Keratinocyte (primary cell): ENCODE measurements around the gene FANCL. TPM values are rescaled to one million over a fixed set of nuclear protein-coding genes. Genes with fewer than 3 reads are reported as not detected.

ENCODE experiments used
- DNase-seq: peaks from one replicate; pipeline ENCODE4 v3.0.0-alpha.2; 2011; ENCODE audit warnings: low read depth, missing footprints, low spot score
- FAIRE-seq: peaks from 2 replicates; lab custom pipeline; 2011; peaks lifted over from hg19 to GRCh38; lab: Jason Lieb, UNC
- H2AFZ ChIP-seq: 2 replicates; pipeline ENCODE4 v1.6.0; 2012; ENCODE audit warnings: low read length, control low read depth, inconsistent platforms; ENCODE audit not compliant: control insufficient read depth
- H3K27ac ChIP-seq: 2 replicates; pipeline ENCODE4 v1.5.1; 2011; ENCODE audit warnings: low read length; ENCODE audit not compliant: control insufficient read depth, insufficient read depth
- H3K27me3 ChIP-seq: 3 replicates; pipeline ENCODE4 v1.6.0; 2011; ENCODE audit warnings: low read length; ENCODE audit not compliant: control insufficient read depth, insufficient read depth; ENCODE audit errors: extremely low read depth
- H3K36me3 ChIP-seq, 2 experiments: 2 replicates in 1 of 2; 3 replicates in 1 of 2; pipeline ENCODE4 v1.5.1; 2011; ENCODE audit warnings: low read length in 2 of 2, mild to moderate bottlenecking in 1 of 2; ENCODE audit not compliant: control insufficient read depth in 2 of 2, insufficient read depth in 2 of 2; ENCODE audit errors: extremely low read depth in 1 of 2
- H3K4me1 ChIP-seq: 3 replicates; pipeline ENCODE4 v1.5.1; 2011; ENCODE audit warnings: low read length; ENCODE audit not compliant: control insufficient read depth, insufficient read depth; ENCODE audit errors: extremely low read depth
- H3K4me2 ChIP-seq: 3 replicates; pipeline ENCODE4 v1.6.0; 2011; ENCODE audit warnings: low read depth, low read length; ENCODE audit not compliant: control insufficient read depth, insufficient read depth; ENCODE audit errors: extremely low read depth
- H3K4me3 ChIP-seq, 3 experiments: fragments of 200-600 bp in 1 of 3; sonication (generic) in 1 of 3; 2 replicates in 2 of 3; 3 replicates in 1 of 3; pipeline ENCODE4 v1.5.1; 2011 to 2016; ENCODE audit warnings: low read length in 3 of 3, mild to moderate bottlenecking in 3 of 3, control low read depth in 2 of 3, inconsistent platforms in 1 of 3, low read depth in 1 of 3, mixed read lengths in 1 of 3, mixed run types in 1 of 3, moderate library complexity in 1 of 3; ENCODE audit not compliant: control insufficient read depth in 2 of 3, insufficient read depth in 2 of 3; ENCODE audit errors: extremely low read depth in 1 of 3
- H3K79me2 ChIP-seq: 2 replicates; pipeline ENCODE4 v1.6.0; 2012; ENCODE audit warnings: low read length; ENCODE audit not compliant: control insufficient read depth, insufficient read depth
- H3K9ac ChIP-seq: 3 replicates; pipeline ENCODE4 v1.6.0; 2011; ENCODE audit warnings: low read length; ENCODE audit not compliant: control insufficient read depth, insufficient read depth; ENCODE audit errors: extremely low read depth
- H3K9me1 ChIP-seq: 3 replicates; pipeline ENCODE4 v1.6.0; 2011; ENCODE audit warnings: low read length; ENCODE audit not compliant: control insufficient read depth, insufficient read depth; ENCODE audit errors: extremely low read depth
- H3K9me3 ChIP-seq: 2 replicates; pipeline ENCODE4 v1.5.1; 2012; ENCODE audit warnings: low read depth, low read length; ENCODE audit not compliant: control insufficient read depth
- H4K20me1 ChIP-seq: 3 replicates; pipeline ENCODE4 v1.6.0; 2011; ENCODE audit warnings: low read length; ENCODE audit not compliant: control insufficient read depth, insufficient read depth; ENCODE audit errors: extremely low read depth
- EZH2 ChIP-seq: IDR thresholded peaks from one replicate; pipeline ENCODE4 v1.6.1; 2012; ENCODE audit warnings: inconsistent platforms, mild to moderate bottlenecking, low read length, moderate library complexity
- dilution Hi-C: fragments of 300-500 bp; cut with MboI; formaldehyde crosslinking; loops from one replicate; pipeline ENCODE4 v1.7.0; 2020; ENCODE audit warnings: low sequenced_read_pairs; ENCODE audit not compliant: extremely low pct_ligation_motif_present
- polyA plus RNA-seq, 5 experiments: library from polyadenylated mRNA; depleted of rRNA in 3 of 5; stranded (reverse) in 3 of 5; stranded (forward) in 1 of 5; unstranded in 1 of 5; fragments of >200 nt; gene quantifications; 1 replicate in 1 of 5; 2 replicates in 3 of 5; 3 replicates in 1 of 5; pipeline versions ENCODE4 v1.2.1 to v1.2.3, GENCODE V29; 2011 to 2012; ENCODE audit warnings: missing spikeins in 2 of 5, low read depth in 1 of 5, low replicate concordance in 1 of 5
- TF ChIP-seq, protein P1 (sequence below), 3 experiments: IDR thresholded peaks in 1 of 3; conservative IDR thresholded peaks in 1 of 3; optimal IDR thresholded peaks in 1 of 3; 2 replicates in 2 of 3; 3 replicates in 1 of 3; pipeline versions ENCODE3 to v1.5.1; 2011; ENCODE audit warnings: low read length in 3 of 3, mild to moderate bottlenecking in 3 of 3, moderate library complexity in 2 of 3, control low read depth in 1 of 3, inconsistent platforms in 1 of 3; ENCODE audit not compliant: insufficient read depth in 2 of 3; ENCODE audit errors: extremely low read depth in 1 of 3

FANCL gene
- polyA plus RNA-seq, 1 donor (not counting 4 experiments of a cell fraction or from before 2014, with no cell fraction given) = 15.1 TPM

DNA sequence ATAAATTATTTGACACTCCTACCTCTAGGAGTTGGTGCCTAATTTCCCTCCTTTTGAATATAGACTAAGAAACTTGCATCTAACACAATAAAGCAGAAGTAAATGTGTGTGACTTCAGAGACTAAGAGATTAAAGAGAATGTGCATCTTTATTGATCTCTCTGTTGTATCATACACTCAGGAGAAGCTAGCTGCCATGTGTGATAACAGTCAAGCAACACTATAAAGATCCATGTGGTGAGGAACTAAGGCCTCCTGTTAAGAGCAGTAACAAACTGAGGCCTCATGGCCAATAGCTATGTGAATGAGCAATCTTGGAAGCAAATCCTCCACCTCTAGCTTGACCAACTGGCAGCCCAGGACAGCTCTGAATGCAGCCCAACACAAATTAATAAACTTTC, 3.4 kb downstream of the FANCL start:
- no peak for DNase-seq
- Histone ChIP-seq H3K9ac (no peak overlapping the region), H3K9me1 (no peaks in the 10 kb centered on the region), H4K20me1 (no peaks in the 10 kb centered on the region), H3K4me3 (no peak overlapping the region), H2AFZ (no peak overlapping the region), H3K4me2 (no peak overlapping the region), H3K4me1 (peaks cover 10% of the 10 kb centered on the region), H3K9me3 (no peaks in the 10 kb centered on the region), H3K27me3 (no peaks in the 10 kb centered on the region), H3K36me3 (no peaks in the 10 kb centered on the region), H3K79me2 (peaks cover 69% of the 10 kb centered on the region), H3K27ac (no peak overlapping the region)
- dilution Hi-C loops = no loop called here
- FAIRE-seq = no peak
- TF ChIP-seq, protein P1, sequence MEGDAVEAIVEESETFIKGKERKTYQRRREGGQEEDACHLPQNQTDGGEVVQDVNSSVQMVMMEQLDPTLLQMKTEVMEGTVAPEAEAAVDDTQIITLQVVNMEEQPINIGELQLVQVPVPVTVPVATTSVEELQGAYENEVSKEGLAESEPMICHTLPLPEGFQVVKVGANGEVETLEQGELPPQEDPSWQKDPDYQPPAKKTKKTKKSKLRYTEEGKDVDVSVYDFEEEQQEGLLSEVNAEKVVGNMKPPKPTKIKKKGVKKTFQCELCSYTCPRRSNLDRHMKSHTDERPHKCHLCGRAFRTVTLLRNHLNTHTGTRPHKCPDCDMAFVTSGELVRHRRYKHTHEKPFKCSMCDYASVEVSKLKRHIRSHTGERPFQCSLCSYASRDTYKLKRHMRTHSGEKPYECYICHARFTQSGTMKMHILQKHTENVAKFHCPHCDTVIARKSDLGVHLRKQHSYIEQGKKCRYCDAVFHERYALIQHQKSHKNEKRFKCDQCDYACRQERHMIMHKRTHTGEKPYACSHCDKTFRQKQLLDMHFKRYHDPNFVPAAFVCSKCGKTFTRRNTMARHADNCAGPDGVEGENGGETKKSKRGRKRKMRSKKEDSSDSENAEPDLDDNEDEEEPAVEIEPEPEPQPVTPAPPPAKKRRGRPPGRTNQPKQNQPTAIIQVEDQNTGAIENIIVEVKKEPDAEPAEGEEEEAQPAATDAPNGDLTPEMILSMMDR (optimal IDR thresholded peaks at IDR 0.05 in 1 of 3, IDR thresholded peaks at IDR 0.05 in 1 of 3, conservative IDR thresholded peaks at IDR 0.05 in 1 of 3; ENCODE audit: extremely low read depth in 1 of 3, insufficient read depth in 2 of 3, low read length in 3 of 3) = no peak
- no peak for TF ChIP-seq EZH2

GRCh38 chr2:58235984-58236383, 5.1 kb downstream of the FANCL start:
- no peaks in the 10 kb centered on the region for H3K9me3 ChIP-seq
- no peak overlapping the region for H3K27ac ChIP-seq
- peaks cover 6% of the 10 kb centered on the region for H3K4me1 ChIP-seq
- dilution Hi-C loops = no loop called here
- no peaks in the 10 kb centered on the region for H3K27me3 ChIP-seq
- no peak overlapping the region for H3K4me2 ChIP-seq
- no peaks in the 10 kb centered on the region for H3K9me1 ChIP-seq
- no peaks in the 10 kb centered on the region for H4K20me1 ChIP-seq
- no peaks in the 10 kb centered on the region for H3K36me3 ChIP-seq
- H3K9ac ChIP-seq = no peak overlapping the region
- DNase-seq = no peak
- H3K4me3 ChIP-seq = no peak overlapping the region
- TF ChIP-seq EZH2 = no peak
- TF ChIP-seq, protein P1 (optimal IDR thresholded peaks at IDR 0.05 in 1 of 3, IDR thresholded peaks at IDR 0.05 in 1 of 3, conservative IDR thresholded peaks at IDR 0.05 in 1 of 3; ENCODE audit: extremely low read depth in 1 of 3, insufficient read depth in 2 of 3, low read length in 3 of 3) = no peak
- H3K79me2 ChIP-seq = peaks cover 69% of the 10 kb centered on the region
- no peak overlapping the region for H2AFZ ChIP-seq
- FAIRE-seq = no peak
